ENCODE results near the gene CITED1. TPM values are rescaled to one million over a fixed set of nuclear protein-coding genes. Genes with fewer than 3 reads are reported as not detected.

The CITED1 gene
- total and polyA plus RNA-seq, 2 donors (not counting 3 experiments of a cell fraction or from before 2014, with no cell fraction given), result not detected

DNA sequence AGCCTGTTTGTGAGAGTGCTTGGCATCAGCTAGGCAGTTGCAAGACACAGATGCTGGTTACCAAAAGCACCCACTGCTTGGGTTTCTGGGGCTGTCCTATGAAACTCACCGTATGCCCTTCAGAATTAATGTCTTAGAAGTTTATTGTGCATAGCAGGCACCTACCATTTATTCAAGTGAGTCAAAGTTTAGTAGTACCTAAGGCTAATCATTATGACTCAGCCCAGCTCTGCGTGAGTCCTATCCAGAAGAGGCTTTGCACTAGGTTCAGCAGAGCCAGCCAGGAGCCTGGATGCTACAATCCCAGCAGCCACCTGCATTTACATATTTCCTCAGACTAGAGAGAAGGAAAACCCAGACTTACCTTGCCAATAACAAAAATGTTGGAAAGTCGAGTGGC, 32.8 kb downstream of the CITED1 start:
- Histone ChIP-seq H3K9me3 (replicated peaks; ENCODE audit: control insufficient read depth, insufficient read depth, low read length) (no peaks in the 10 kb centered on the region), H3K27ac (ENCODE audit: insufficient read depth, low read depth, low read length) (no peak overlapping the region), H2AFZ (ENCODE audit: low read depth, low read length) (no peak overlapping the region), H3K9ac (replicated peaks; ENCODE audit: extremely low read depth, insufficient read depth, low read length) (no peak overlapping the region), H4K20me1 (replicated peaks; ENCODE audit: control insufficient read depth, extremely low read depth, insufficient read depth, low read length) (no peaks in the 10 kb centered on the region), H3K27me3 (ENCODE audit: control insufficient read depth in 2 of 2, insufficient read depth in 2 of 2, low read length in 2 of 2) (no peaks in the 10 kb centered on the region), H3K79me2 (ENCODE audit: control insufficient read depth, insufficient read depth, low read length) (peaks cover 45% of the 10 kb centered on the region), H3K36me3 (ENCODE audit: control insufficient read depth in 2 of 2, extremely low read depth in 1 of 2, insufficient read depth in 2 of 2, low read length in 2 of 2) (peaks cover 19 to 24% of the 10 kb centered on the region in 2 experiments), H3K9me1 (replicated peaks; ENCODE audit: control insufficient read depth, extremely low read depth, insufficient read depth, low read length) (no peaks in the 10 kb centered on the region), H3K4me3 (replicated peaks in 1 of 3; ENCODE audit: insufficient read depth in 1 of 3, low read depth in 1 of 3, low read length in 3 of 3) (no peak overlapping the region), H3K4me1 (ENCODE audit: control insufficient read depth, extremely low read depth, insufficient read depth, low read length) (peaks cover 52% of the 10 kb centered on the region), H3K4me2 (ENCODE audit: insufficient read depth, low read length) (no peak overlapping the region)
- DNase-seq (ENCODE audit: low read depth, low spot score), result no peak
- CTCF ChIA-PET, result interaction anchor here (1.1 kb wide), 2 partner anchors 27 to 29 kb away, joined by 4 read pairs; no protein-coding TSS in a partner anchor
- intact Hi-C loops (cut with micrococcal nuclease), result no loop called here
- POLR2A ChIA-PET, result no interaction called here
- FAIRE-seq, result no peak
- TF ChIP-seq CTCF (IDR thresholded peaks at IDR 0.05; ENCODE audit: extremely low read depth in 1 of 2, insufficient read depth in 1 of 2, low read depth in 1 of 2, low read length in 2 of 2) (no peak), FOS (IDR thresholded peaks at IDR 0.05; ENCODE audit: borderline replicate concordance, insufficient read depth, low read length) (no peak), MYC (IDR thresholded peaks at IDR 0.05; ENCODE audit: low read depth, low read length) (no peak), JUN (IDR thresholded peaks at IDR 0.05; ENCODE audit: borderline replicate concordance, insufficient read depth, insufficient read length, low read depth) (no peak), GATA2 (IDR thresholded peaks at IDR 0.05; ENCODE audit: insufficient read depth, insufficient read length, low read depth, low read length) (no peak), POLR2AphosphoS5 (IDR thresholded peaks at IDR 0.05; ENCODE audit: insufficient read depth, low read depth, low read length) (no peak), POLR2A (IDR thresholded peaks at IDR 0.05; ENCODE audit: low read depth, low read length) (no peak), EZH2 (IDR thresholded peaks at IDR 0.05; ENCODE audit: borderline replicate concordance, low read depth, low read length, severe bottlenecking) (no peak)
- TF ChIP-seq, protein P1, sequence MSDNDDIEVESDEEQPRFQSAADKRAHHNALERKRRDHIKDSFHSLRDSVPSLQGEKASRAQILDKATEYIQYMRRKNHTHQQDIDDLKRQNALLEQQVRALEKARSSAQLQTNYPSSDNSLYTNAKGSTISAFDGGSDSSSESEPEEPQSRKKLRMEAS (IDR thresholded peaks at IDR 0.05; ENCODE audit: insufficient read depth, insufficient read length), result no peak
- no TSS peak for BruUV-seq (replicated peaks)
- dilution Hi-C loops (cut with MboI; ENCODE audit: extremely low pct_ligation_motif_present, low sequenced_read_pairs), result no loop called here
